Measurements from ENCODE around the gene DDX10. TPM values are rescaled to one million over a fixed set of nuclear protein-coding genes. Genes with fewer than 3 reads are reported as not detected.

Gene DDX10
- total and polyA plus RNA-seq, 4 donors, result 8.0 to 11.8 (median 9.0) TPM

GRCh38 chr11:108865406-108865805 is 200.5 kb downstream of the DDX10 start:
- H3K9ac ChIP-seq (ENCODE audit: low read depth in 1 of 2, low read length in 2 of 2), result no peak overlapping the region
- no peak overlapping the region for H3K4me3 ChIP-seq (ENCODE audit: low read depth in 1 of 3, low read length in 3 of 3)
- no peak for TF ChIP-seq EGR1 (IDR thresholded peaks at IDR 0.05; ENCODE audit: low read depth in 2 of 2)
- no peak for TF ChIP-seq SP1 (IDR thresholded peaks at IDR 0.05)
- TF ChIP-seq RAD21 (IDR thresholded peaks at IDR 0.05), result no peak
- TF ChIP-seq FOXA1 (IDR thresholded peaks at IDR 0.05), result no peak
- no peak for TF ChIP-seq GABPA (IDR thresholded peaks at IDR 0.05 in 1 of 2, conservative IDR thresholded peaks at IDR 0.05 in 1 of 2)
- TF ChIP-seq FOXA2 (IDR thresholded peaks at IDR 0.05), result no peak
- TF ChIP-seq, protein P1, sequence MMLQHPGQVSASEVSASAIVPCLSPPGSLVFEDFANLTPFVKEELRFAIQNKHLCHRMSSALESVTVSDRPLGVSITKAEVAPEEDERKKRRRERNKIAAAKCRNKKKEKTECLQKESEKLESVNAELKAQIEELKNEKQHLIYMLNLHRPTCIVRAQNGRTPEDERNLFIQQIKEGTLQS (IDR thresholded peaks at IDR 0.05), result no peak
- TF ChIP-seq RXRA (IDR thresholded peaks at IDR 0.05), result no peak
- no peak for TF ChIP-seq MAX (IDR thresholded peaks at IDR 0.05)
- no peak for TF ChIP-seq HNF4A (conservative IDR thresholded peaks at IDR 0.05)
- TF ChIP-seq, protein P2, sequence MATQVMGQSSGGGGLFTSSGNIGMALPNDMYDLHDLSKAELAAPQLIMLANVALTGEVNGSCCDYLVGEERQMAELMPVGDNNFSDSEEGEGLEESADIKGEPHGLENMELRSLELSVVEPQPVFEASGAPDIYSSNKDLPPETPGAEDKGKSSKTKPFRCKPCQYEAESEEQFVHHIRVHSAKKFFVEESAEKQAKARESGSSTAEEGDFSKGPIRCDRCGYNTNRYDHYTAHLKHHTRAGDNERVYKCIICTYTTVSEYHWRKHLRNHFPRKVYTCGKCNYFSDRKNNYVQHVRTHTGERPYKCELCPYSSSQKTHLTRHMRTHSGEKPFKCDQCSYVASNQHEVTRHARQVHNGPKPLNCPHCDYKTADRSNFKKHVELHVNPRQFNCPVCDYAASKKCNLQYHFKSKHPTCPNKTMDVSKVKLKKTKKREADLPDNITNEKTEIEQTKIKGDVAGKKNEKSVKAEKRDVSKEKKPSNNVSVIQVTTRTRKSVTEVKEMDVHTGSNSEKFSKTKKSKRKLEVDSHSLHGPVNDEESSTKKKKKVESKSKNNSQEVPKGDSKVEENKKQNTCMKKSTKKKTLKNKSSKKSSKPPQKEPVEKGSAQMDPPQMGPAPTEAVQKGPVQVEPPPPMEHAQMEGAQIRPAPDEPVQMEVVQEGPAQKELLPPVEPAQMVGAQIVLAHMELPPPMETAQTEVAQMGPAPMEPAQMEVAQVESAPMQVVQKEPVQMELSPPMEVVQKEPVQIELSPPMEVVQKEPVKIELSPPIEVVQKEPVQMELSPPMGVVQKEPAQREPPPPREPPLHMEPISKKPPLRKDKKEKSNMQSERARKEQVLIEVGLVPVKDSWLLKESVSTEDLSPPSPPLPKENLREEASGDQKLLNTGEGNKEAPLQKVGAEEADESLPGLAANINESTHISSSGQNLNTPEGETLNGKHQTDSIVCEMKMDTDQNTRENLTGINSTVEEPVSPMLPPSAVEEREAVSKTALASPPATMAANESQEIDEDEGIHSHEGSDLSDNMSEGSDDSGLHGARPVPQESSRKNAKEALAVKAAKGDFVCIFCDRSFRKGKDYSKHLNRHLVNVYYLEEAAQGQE (IDR thresholded peaks at IDR 0.05), result no peak
- TF ChIP-seq NR2F2 (IDR thresholded peaks at IDR 0.05), result no peak
- no peak for DNase-seq (ENCODE audit: low spot score)
- no peaks in the 10 kb centered on the region for H3K4me1 ChIP-seq (ENCODE audit: control insufficient read depth in 4 of 4, insufficient read depth in 4 of 4, low read length in 3 of 4)
- H3K36me3 ChIP-seq (ENCODE audit: control insufficient read depth in 4 of 4, insufficient read depth in 3 of 4, low read depth in 1 of 4, low read length in 3 of 4), result no peaks in the 10 kb centered on the region
- no peaks in the 10 kb centered on the region for H3K9me3 ChIP-seq (ENCODE audit: control insufficient read depth in 4 of 4, low read length in 3 of 4)
- H3K27me3 ChIP-seq (ENCODE audit: control insufficient read depth in 4 of 4, insufficient read depth in 4 of 4, low read length in 3 of 4), result no peaks in the 10 kb centered on the region
- H3K27ac ChIP-seq (ENCODE audit: low read depth in 1 of 2, low read length in 2 of 2), result no peak overlapping the region
- 95% methylated on average over 5 of the region's 5 CpGs for WGBS

GRCh38 chr11:108866781-108867180 is 201.9 kb downstream of the DDX10 start:
- H3K9ac ChIP-seq (ENCODE audit: low read depth in 1 of 2, low read length in 2 of 2), result no peak overlapping the region
- no peak for DNase-seq (ENCODE audit: low spot score)
- H3K36me3 ChIP-seq (ENCODE audit: control insufficient read depth in 4 of 4, insufficient read depth in 3 of 4, low read depth in 1 of 4, low read length in 3 of 4), result no peaks in the 10 kb centered on the region
- no peak for TF ChIP-seq EGR1 (IDR thresholded peaks at IDR 0.05; ENCODE audit: low read depth in 2 of 2)
- TF ChIP-seq JUND (IDR thresholded peaks at IDR 0.05), result no peak
- no peak for TF ChIP-seq CTCF (IDR thresholded peaks at IDR 0.05; ENCODE audit: low read depth, low read length, missing input control)
- TF ChIP-seq FOXA2 (IDR thresholded peaks at IDR 0.05), result no peak
- TF ChIP-seq, protein P1 (IDR thresholded peaks at IDR 0.05), result no peak
- TF ChIP-seq RXRA (IDR thresholded peaks at IDR 0.05), result no peak
- no peak for TF ChIP-seq FOXA1 (IDR thresholded peaks at IDR 0.05)
- TF ChIP-seq, protein P3, sequence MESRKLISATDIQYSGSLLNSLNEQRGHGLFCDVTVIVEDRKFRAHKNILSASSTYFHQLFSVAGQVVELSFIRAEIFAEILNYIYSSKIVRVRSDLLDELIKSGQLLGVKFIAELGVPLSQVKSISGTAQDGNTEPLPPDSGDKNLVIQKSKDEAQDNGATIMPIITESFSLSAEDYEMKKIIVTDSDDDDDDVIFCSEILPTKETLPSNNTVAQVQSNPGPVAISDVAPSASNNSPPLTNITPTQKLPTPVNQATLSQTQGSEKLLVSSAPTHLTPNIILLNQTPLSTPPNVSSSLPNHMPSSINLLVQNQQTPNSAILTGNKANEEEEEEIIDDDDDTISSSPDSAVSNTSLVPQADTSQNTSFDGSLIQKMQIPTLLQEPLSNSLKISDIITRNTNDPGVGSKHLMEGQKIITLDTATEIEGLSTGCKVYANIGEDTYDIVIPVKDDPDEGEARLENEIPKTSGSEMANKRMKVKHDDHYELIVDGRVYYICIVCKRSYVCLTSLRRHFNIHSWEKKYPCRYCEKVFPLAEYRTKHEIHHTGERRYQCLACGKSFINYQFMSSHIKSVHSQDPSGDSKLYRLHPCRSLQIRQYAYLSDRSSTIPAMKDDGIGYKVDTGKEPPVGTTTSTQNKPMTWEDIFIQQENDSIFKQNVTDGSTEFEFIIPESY (IDR thresholded peaks at IDR 0.05), result no peak
- no peak for TF ChIP-seq SP1 (IDR thresholded peaks at IDR 0.05)
- no peak for TF ChIP-seq GABPA (IDR thresholded peaks at IDR 0.05 in 1 of 2, conservative IDR thresholded peaks at IDR 0.05 in 1 of 2)
- TF ChIP-seq RAD21 (IDR thresholded peaks at IDR 0.05), result no peak
- TF ChIP-seq, protein P2 (IDR thresholded peaks at IDR 0.05), result no peak
- no peak for TF ChIP-seq HNF4G (IDR thresholded peaks at IDR 0.05)
- H3K27ac ChIP-seq (ENCODE audit: low read depth in 1 of 2, low read length in 2 of 2), result no peak overlapping the region
- no peaks in the 10 kb centered on the region for H3K4me1 ChIP-seq (ENCODE audit: control insufficient read depth in 4 of 4, insufficient read depth in 4 of 4, low read length in 3 of 4)
- H3K4me3 ChIP-seq (ENCODE audit: low read depth in 1 of 3, low read length in 3 of 3), result no peak overlapping the region
- WGBS, result 86% methylated on average over 2 of the region's 2 CpGs
- no peaks in the 10 kb centered on the region for H3K27me3 ChIP-seq (ENCODE audit: control insufficient read depth in 4 of 4, insufficient read depth in 4 of 4, low read length in 3 of 4)
- H3K9me3 ChIP-seq (ENCODE audit: control insufficient read depth in 4 of 4, low read length in 3 of 4), result no peaks in the 10 kb centered on the region
